Endothelial cell of umbilical vein (primary cell): ENCODE data around the gene MAPT. TPM values are rescaled to one million over a fixed set of nuclear protein-coding genes. Genes with fewer than 3 reads are reported as not detected.

Experiments used
- BruUV-seq: library from RNA; stranded (reverse); fragments of 400-500 nt; replicated peaks from 2 replicates; lab custom pipeline; 2021; lab: Mats Ljungman, UMichigan
- CTCF ChIA-PET: fragments of 300-600, 350-600 bp; sonication (Branson Sonifier 250); formaldehyde crosslinking; loops from one replicate; lab custom pipeline; 2021; ENCODE audit warnings: antibody characterized with exemption, inconsistent platforms; lab: Charles Lee
- POLR2A ChIA-PET: fragments of 300-600, 350-600 bp; sonication (Branson Sonifier 250); formaldehyde crosslinking; loops from one replicate; lab custom pipeline; 2021; ENCODE audit warnings: antibody characterized with exemption, inconsistent platforms; lab: Charles Lee
- DNase-seq: peaks from one replicate; pipeline ENCODE4 v3.0.0-alpha.2; 2011; ENCODE audit warnings: low read depth, low spot score
- FAIRE-seq: peaks from 2 replicates; lab custom pipeline; 2011; peaks lifted over from hg19 to GRCh38; lab: Jason Lieb, UNC
- H2AFZ ChIP-seq: 2 replicates; pipeline ENCODE4 v1.6.0; 2012; ENCODE audit warnings: low read depth, low read length, control low read depth, inconsistent platforms
- H3K27ac ChIP-seq: 2 replicates; pipeline ENCODE4 v1.5.1; 2011; ENCODE audit warnings: low read depth, mild to moderate bottlenecking, control low read depth, low read length, moderate library complexity; ENCODE audit not compliant: insufficient read depth
- H3K27me3 ChIP-seq, 2 experiments: 2 replicates each; pipeline versions ENCODE4 v1.6.0 to v1.6.1; 2011; ENCODE audit warnings: low read length in 2 of 2, mixed read lengths in 1 of 2; ENCODE audit not compliant: control insufficient read depth in 2 of 2, insufficient read depth in 2 of 2
- H3K36me3 ChIP-seq, 2 experiments: 2 replicates in 1 of 2; 3 replicates in 1 of 2; pipeline ENCODE4 v1.5.1; 2011; ENCODE audit warnings: low read length in 2 of 2, mild to moderate bottlenecking in 1 of 2, moderate library complexity in 1 of 2; ENCODE audit not compliant: control insufficient read depth in 2 of 2, insufficient read depth in 2 of 2; ENCODE audit errors: extremely low read depth in 1 of 2
- H3K4me1 ChIP-seq: 3 replicates; pipeline ENCODE4 v1.5.1; 2011; ENCODE audit warnings: mild to moderate bottlenecking, low read length; ENCODE audit not compliant: control insufficient read depth, insufficient read depth; ENCODE audit errors: extremely low read depth
- H3K4me2 ChIP-seq: 2 replicates; pipeline ENCODE4 v1.6.1; 2011; ENCODE audit warnings: low read length, control low read depth, mixed read lengths; ENCODE audit not compliant: insufficient read depth
- H3K4me3 ChIP-seq, 3 experiments: fragments of 200-600 bp in 1 of 3; sonication (generic), shearing (Covaris generic) in 1 of 3; replicated peaks in 1 of 3; 2 replicates each; pipeline ENCODE4 v1.5.1; 2011 to 2016; ENCODE audit warnings: control low read depth in 3 of 3, low read length in 3 of 3, mild to moderate bottlenecking in 2 of 3, inconsistent platforms in 1 of 3, low read depth in 1 of 3, moderate library complexity in 1 of 3; ENCODE audit not compliant: insufficient read depth in 1 of 3
- H3K79me2 ChIP-seq: 2 replicates; pipeline ENCODE4 v1.6.0; 2012; ENCODE audit warnings: low read length, inconsistent platforms; ENCODE audit not compliant: control insufficient read depth, insufficient read depth
- H3K9ac ChIP-seq: replicated peaks from 2 replicates; pipeline ENCODE3; 2011; ENCODE audit warnings: low read length, control low read depth; ENCODE audit not compliant: insufficient read depth; ENCODE audit errors: extremely low read depth
- H3K9me1 ChIP-seq: replicated peaks from 3 replicates; pipeline ENCODE4 v1.6.0; 2011; ENCODE audit warnings: mild to moderate bottlenecking, low read length; ENCODE audit not compliant: control insufficient read depth, insufficient read depth; ENCODE audit errors: extremely low read depth
- H3K9me3 ChIP-seq: replicated peaks from 2 replicates; pipeline ENCODE4 v1.5.1; 2012; ENCODE audit warnings: low read length, inconsistent platforms; ENCODE audit not compliant: control insufficient read depth, insufficient read depth
- H4K20me1 ChIP-seq: replicated peaks from 2 replicates; pipeline ENCODE3; 2011; ENCODE audit warnings: mild to moderate bottlenecking, low read length; ENCODE audit not compliant: control insufficient read depth, insufficient read depth; ENCODE audit errors: extremely low read depth
- CTCF ChIP-seq, 2 donors: IDR thresholded peaks; 1 replicate in 1 of 2; 2 replicates in 1 of 2; pipeline ENCODE4 v1.5.1; 2011; ENCODE audit warnings: low read length in 2 of 2, mild to moderate bottlenecking in 2 of 2, moderate library complexity in 2 of 2, control low read depth in 1 of 2, inconsistent platforms in 1 of 2, low read depth in 1 of 2; ENCODE audit not compliant: insufficient read depth in 1 of 2; ENCODE audit errors: extremely low read depth in 1 of 2
- EZH2 ChIP-seq: IDR thresholded peaks from 2 replicates; pipeline ENCODE4 v1.6.1; 2012; ENCODE audit warnings: borderline replicate concordance, low read depth, mild to moderate bottlenecking, moderate library complexity, low read length, inconsistent platforms; ENCODE audit not compliant: severe bottlenecking
- GATA2 ChIP-seq: IDR thresholded peaks from 2 replicates; pipeline ENCODE4 v1.7.0; 2011; ENCODE audit warnings: low read depth, mild to moderate bottlenecking, moderate library complexity, mixed read lengths, low read length; ENCODE audit not compliant: insufficient read length, insufficient read depth
- MAX ChIP-seq: IDR thresholded peaks from 2 replicates; pipeline ENCODE4 v1.6.1; 2011; ENCODE audit not compliant: insufficient read depth, insufficient read length
- MYC ChIP-seq: IDR thresholded peaks from one replicate; pipeline ENCODE4 v1.6.1; 2011; ENCODE audit warnings: mild to moderate bottlenecking, low read depth, low read length
- POLR2A ChIP-seq: IDR thresholded peaks from 2 replicates; pipeline ENCODE4 v1.6.1; 2012; ENCODE audit warnings: low read depth, mild to moderate bottlenecking, control low read depth, low read length
- POLR2AphosphoS5 ChIP-seq: IDR thresholded peaks from 2 replicates; pipeline ENCODE4 v1.6.1; 2012; ENCODE audit warnings: low read depth, mild to moderate bottlenecking, control low read depth, low read length, moderate library complexity; ENCODE audit not compliant: insufficient read depth
- dilution Hi-C: fragments of 300-500 bp; cut with MboI; formaldehyde crosslinking; loops from one replicate; pipeline ENCODE4 v1.15.0; 2019; ENCODE audit warnings: low sequenced_read_pairs; ENCODE audit not compliant: extremely low pct_ligation_motif_present
- intact Hi-C: fragments of 100-400 bp; cut with micrococcal nuclease; formaldehyde crosslinking; loops from one replicate; pipeline ENCODE4 v1.10.0; 2022
- polyA plus RNA-seq, 4 experiments: library from polyadenylated mRNA; depleted of rRNA in 3 of 4; stranded (reverse) in 3 of 4; unstranded in 1 of 4; fragments of >200 nt; gene quantifications; 2 replicates each; pipeline versions ENCODE4 v1.2.1 to v1.2.3, GENCODE V29; 2011 to 2012; ENCODE audit warnings: missing spikeins in 1 of 4
- total RNA-seq: library from RNA; stranded (reverse); gene quantifications from 2 replicates; pipeline ENCODE4 v1.2.3, GENCODE V29; 2021

Gene MAPT
- total and polyA plus RNA-seq, 2 donors (not counting 3 experiments of a cell fraction or from before 2014, with no cell fraction given), result 0.04 to 0.51 TPM

GRCh38 chr17:46031920-46032319, 137.6 kb downstream of the MAPT start:
- ChIA-PET CTCF (interaction anchor here (2.6 kb wide), 1 partner anchor 13 kb away, joined by 19 read pairs; no protein-coding TSS in a partner anchor), POLR2A (no interaction called here)
- dilution Hi-C loops, result no loop called here
- no peak overlapping the region for H3K27ac ChIP-seq
- no peaks in the 10 kb centered on the region for H3K79me2 ChIP-seq
- no peaks in the 10 kb centered on the region for H3K9me3 ChIP-seq
- no peaks in the 10 kb centered on the region for H3K4me1 ChIP-seq
- no peaks in the 10 kb centered on the region for H4K20me1 ChIP-seq
- no TSS peak for BruUV-seq
- H3K9ac ChIP-seq, result no peak overlapping the region
- no peak for DNase-seq
- H3K36me3 ChIP-seq, result peaks cover 25 to 39% of the 10 kb centered on the region in 2 experiments
- H3K4me2 ChIP-seq, result no peak overlapping the region
- TF ChIP-seq CTCF (IDR thresholded peaks at IDR 0.05; ENCODE audit: extremely low read depth in 1 of 2, insufficient read depth in 1 of 2, low read depth in 1 of 2, low read length in 2 of 2) (no peak), POLR2AphosphoS5 (no peak), POLR2A (no peak), EZH2 (no peak), MAX (no peak), MYC (no peak), GATA2 (no peak)
- intact Hi-C loops, result no loop called here
- no peaks in the 10 kb centered on the region for H3K27me3 ChIP-seq
- H3K9me1 ChIP-seq, result no peaks in the 10 kb centered on the region
- FAIRE-seq, result no peak
- H2AFZ ChIP-seq, result no peak overlapping the region
- no peak overlapping the region for H3K4me3 ChIP-seq
